ENCODE data around the gene ARHGAP35. TPM values are rescaled to one million over a fixed set of nuclear protein-coding genes. Genes with fewer than 3 reads are reported as not detected.

Gene ARHGAP35
- total and polyA plus RNA-seq, 2 donors (not counting 3 experiments of a cell fraction or from before 2014, with no cell fraction given): 25.7 to 51.3 TPM

DNA sequence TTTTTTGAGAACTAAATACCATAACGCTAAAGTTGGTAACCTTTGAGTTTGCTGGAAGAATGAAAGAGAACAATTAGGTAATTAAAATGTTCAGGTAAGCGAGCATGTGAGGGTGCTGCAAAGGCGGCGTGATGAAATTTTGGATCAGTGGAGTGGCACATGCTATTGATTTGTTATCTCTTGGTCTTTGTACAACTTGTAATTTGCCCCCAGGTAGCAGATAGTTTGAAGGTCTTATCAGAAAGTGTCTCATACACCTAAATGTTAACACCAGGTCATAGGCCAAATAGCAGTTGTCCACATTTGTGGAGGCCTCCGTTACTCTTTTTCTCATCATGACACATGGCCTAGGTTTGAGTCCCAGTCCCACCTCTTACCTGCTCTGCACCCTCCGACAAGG, 14.9 kb downstream of the ARHGAP35 start:
- Histone ChIP-seq H3K4me3 (replicated peaks in 1 of 3; ENCODE audit: insufficient read depth in 1 of 3, low read depth in 1 of 3, low read length in 3 of 3) (no peak overlapping the region), H3K9me1 (replicated peaks; ENCODE audit: control insufficient read depth, extremely low read depth, insufficient read depth, low read length) (no peaks in the 10 kb centered on the region), H2AFZ (ENCODE audit: low read depth, low read length) (no peak overlapping the region), H3K9me3 (replicated peaks; ENCODE audit: control insufficient read depth, insufficient read depth, low read length) (no peaks in the 10 kb centered on the region), H3K9ac (replicated peaks; ENCODE audit: extremely low read depth, insufficient read depth, low read length) (no peak overlapping the region), H3K79me2 (ENCODE audit: control insufficient read depth, insufficient read depth, low read length) (peaks cover 43% of the 10 kb centered on the region), H3K4me1 (ENCODE audit: control insufficient read depth, extremely low read depth, insufficient read depth, low read length) (peaks cover 18% of the 10 kb centered on the region), H3K27me3 (ENCODE audit: control insufficient read depth in 2 of 2, insufficient read depth in 2 of 2, low read length in 2 of 2) (no peaks in the 10 kb centered on the region), H4K20me1 (replicated peaks; ENCODE audit: control insufficient read depth, extremely low read depth, insufficient read depth, low read length) (no peaks in the 10 kb centered on the region), H3K36me3 (ENCODE audit: control insufficient read depth in 2 of 2, extremely low read depth in 1 of 2, insufficient read depth in 2 of 2, low read length in 2 of 2) (no peaks in the 10 kb centered on the region), H3K27ac (ENCODE audit: insufficient read depth, low read depth, low read length) (no peak overlapping the region), H3K4me2 (ENCODE audit: insufficient read depth, low read length) (no peak overlapping the region)
- no TSS peak for BruUV-seq (replicated peaks)
- FAIRE-seq: no peak
- no peak for DNase-seq (ENCODE audit: low read depth, low spot score)
- intact Hi-C loops (cut with micrococcal nuclease) (loop anchor here (2.0 kb wide), 1 partner anchor 15 kb away; the partner anchor contains the start of gene ARHGAP35), dilution Hi-C loops (cut with MboI; ENCODE audit: extremely low pct_ligation_motif_present, low sequenced_read_pairs) (no loop called here)
- POLR2A ChIA-PET: no interaction called here
- CTCF ChIA-PET: interaction anchor here (1.8 kb wide), 1 partner anchor 115 kb away, joined by 6 read pairs; no protein-coding TSS in a partner anchor
- TF ChIP-seq, protein P1, sequence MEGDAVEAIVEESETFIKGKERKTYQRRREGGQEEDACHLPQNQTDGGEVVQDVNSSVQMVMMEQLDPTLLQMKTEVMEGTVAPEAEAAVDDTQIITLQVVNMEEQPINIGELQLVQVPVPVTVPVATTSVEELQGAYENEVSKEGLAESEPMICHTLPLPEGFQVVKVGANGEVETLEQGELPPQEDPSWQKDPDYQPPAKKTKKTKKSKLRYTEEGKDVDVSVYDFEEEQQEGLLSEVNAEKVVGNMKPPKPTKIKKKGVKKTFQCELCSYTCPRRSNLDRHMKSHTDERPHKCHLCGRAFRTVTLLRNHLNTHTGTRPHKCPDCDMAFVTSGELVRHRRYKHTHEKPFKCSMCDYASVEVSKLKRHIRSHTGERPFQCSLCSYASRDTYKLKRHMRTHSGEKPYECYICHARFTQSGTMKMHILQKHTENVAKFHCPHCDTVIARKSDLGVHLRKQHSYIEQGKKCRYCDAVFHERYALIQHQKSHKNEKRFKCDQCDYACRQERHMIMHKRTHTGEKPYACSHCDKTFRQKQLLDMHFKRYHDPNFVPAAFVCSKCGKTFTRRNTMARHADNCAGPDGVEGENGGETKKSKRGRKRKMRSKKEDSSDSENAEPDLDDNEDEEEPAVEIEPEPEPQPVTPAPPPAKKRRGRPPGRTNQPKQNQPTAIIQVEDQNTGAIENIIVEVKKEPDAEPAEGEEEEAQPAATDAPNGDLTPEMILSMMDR (IDR thresholded peaks at IDR 0.05; ENCODE audit: extremely low read depth in 1 of 2, insufficient read depth in 1 of 2, low read depth in 1 of 2, low read length in 2 of 2): no peak
- TF ChIP-seq FOS (IDR thresholded peaks at IDR 0.05; ENCODE audit: borderline replicate concordance, insufficient read depth, low read length) (no peak), POLR2A (IDR thresholded peaks at IDR 0.05; ENCODE audit: low read depth, low read length) (no peak), MYC (IDR thresholded peaks at IDR 0.05; ENCODE audit: low read depth, low read length) (no peak), JUN (IDR thresholded peaks at IDR 0.05; ENCODE audit: borderline replicate concordance, insufficient read depth, insufficient read length, low read depth) (no peak), MAX (IDR thresholded peaks at IDR 0.05; ENCODE audit: insufficient read depth, insufficient read length) (no peak), EZH2 (IDR thresholded peaks at IDR 0.05; ENCODE audit: borderline replicate concordance, low read depth, low read length, severe bottlenecking) (no peak), POLR2AphosphoS5 (IDR thresholded peaks at IDR 0.05; ENCODE audit: insufficient read depth, low read depth, low read length) (no peak), GATA2 (IDR thresholded peaks at IDR 0.05; ENCODE audit: insufficient read depth, insufficient read length, low read depth, low read length) (no peak)
